ENCODE data around the gene SGF29. TPM values are rescaled to one million over a fixed set of nuclear protein-coding genes. Genes with fewer than 3 reads are reported as not detected.

The SGF29 gene
- total and polyA plus RNA-seq, 4 donors: 17.8 to 46.6 (median 24.4) TPM

GRCh38 chr16:28585674-28586073 lies 32.0 kb downstream of the SGF29 start:
- no peak for ATAC-seq (ENCODE audit: insufficient read depth, low FRiP score)
- Histone ChIP-seq H3K9me3 (ENCODE audit: control insufficient read depth in 4 of 4, insufficient read depth in 3 of 4, low read length in 3 of 4) (no peaks in the 10 kb centered on the region), H3K27me3 (ENCODE audit: control insufficient read depth in 3 of 3, insufficient read depth in 3 of 3, low read length in 2 of 3) (no peaks in the 10 kb centered on the region), H3K9ac (ENCODE audit: insufficient read depth in 1 of 2, low read length in 2 of 2) (no peak overlapping the region), H3K4me3 (no peak overlapping the region), H3K4me1 (ENCODE audit: control insufficient read depth in 5 of 5, insufficient read depth in 5 of 5, low read length in 5 of 5) (no peaks in the 10 kb centered on the region), H3K36me3 (ENCODE audit: control insufficient read depth in 4 of 4, insufficient read depth in 4 of 4, low read length in 4 of 4) (peaks cover 12 to 53% (median 24%) of the 10 kb centered on the region in 4 donors), H3K27ac (ENCODE audit: low read depth in 1 of 2, low read length in 1 of 2) (no peak overlapping the region)
- peak in 2 of 3 donors; percentile 39 to 46 for DNase-seq
- WGBS, 2 donors: 80 to 87% methylated on average over 11 of the region's 11 CpGs
- TF ChIP-seq, protein P1, sequence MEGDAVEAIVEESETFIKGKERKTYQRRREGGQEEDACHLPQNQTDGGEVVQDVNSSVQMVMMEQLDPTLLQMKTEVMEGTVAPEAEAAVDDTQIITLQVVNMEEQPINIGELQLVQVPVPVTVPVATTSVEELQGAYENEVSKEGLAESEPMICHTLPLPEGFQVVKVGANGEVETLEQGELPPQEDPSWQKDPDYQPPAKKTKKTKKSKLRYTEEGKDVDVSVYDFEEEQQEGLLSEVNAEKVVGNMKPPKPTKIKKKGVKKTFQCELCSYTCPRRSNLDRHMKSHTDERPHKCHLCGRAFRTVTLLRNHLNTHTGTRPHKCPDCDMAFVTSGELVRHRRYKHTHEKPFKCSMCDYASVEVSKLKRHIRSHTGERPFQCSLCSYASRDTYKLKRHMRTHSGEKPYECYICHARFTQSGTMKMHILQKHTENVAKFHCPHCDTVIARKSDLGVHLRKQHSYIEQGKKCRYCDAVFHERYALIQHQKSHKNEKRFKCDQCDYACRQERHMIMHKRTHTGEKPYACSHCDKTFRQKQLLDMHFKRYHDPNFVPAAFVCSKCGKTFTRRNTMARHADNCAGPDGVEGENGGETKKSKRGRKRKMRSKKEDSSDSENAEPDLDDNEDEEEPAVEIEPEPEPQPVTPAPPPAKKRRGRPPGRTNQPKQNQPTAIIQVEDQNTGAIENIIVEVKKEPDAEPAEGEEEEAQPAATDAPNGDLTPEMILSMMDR (IDR thresholded peaks at IDR 0.05; ENCODE audit: control extremely low read depth, extremely low read depth): no peak

DNA sequence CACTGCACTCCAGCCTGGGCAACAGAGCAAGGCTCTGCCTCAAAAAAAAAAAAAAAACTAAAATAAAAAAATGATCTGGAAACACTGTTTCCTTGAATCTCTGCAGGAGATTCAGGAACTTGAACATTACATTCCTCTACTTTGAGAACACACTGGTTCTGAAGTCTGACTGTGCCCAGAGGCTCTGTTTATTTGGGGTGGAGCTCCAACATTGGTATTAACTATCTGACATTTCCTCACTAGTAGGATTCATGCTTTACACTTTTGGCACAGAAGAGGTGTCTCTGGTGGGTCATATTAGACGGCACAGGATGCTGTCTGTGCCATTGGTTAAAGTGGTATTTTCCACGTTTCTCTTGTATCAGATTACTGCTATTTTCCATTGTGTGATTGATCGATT lies 32.7 kb downstream of the SGF29 start:
- DNase-seq: no peak
- 89 to 94% methylated on average over 3 of the region's 3 CpGs for WGBS, 2 donors

GRCh38 chr16:28587386-28587785 lies 33.7 kb downstream of the SGF29 start:
- Histone ChIP-seq H3K4me3 (no peak overlapping the region), H3K9me3 (ENCODE audit: control insufficient read depth in 4 of 4, insufficient read depth in 3 of 4, low read length in 3 of 4) (no peaks in the 10 kb centered on the region), H3K9ac (ENCODE audit: insufficient read depth in 1 of 2, low read length in 2 of 2) (no peak overlapping the region), H3K27me3 (ENCODE audit: control insufficient read depth in 3 of 3, insufficient read depth in 3 of 3, low read length in 2 of 3) (no peaks in the 10 kb centered on the region), H3K4me1 (ENCODE audit: control insufficient read depth in 5 of 5, insufficient read depth in 5 of 5, low read length in 5 of 5) (no peaks in the 10 kb centered on the region), H3K36me3 (ENCODE audit: control insufficient read depth in 4 of 4, insufficient read depth in 4 of 4, low read length in 4 of 4) (peaks cover 9 to 55% (median 21%) of the 10 kb centered on the region in 4 donors), H3K27ac (ENCODE audit: low read depth in 1 of 2, low read length in 1 of 2) (no peak overlapping the region)
- DNase-seq (no peak), ATAC-seq (ENCODE audit: insufficient read depth, low FRiP score) (no peak)
- TF ChIP-seq, protein P1 (IDR thresholded peaks at IDR 0.05; ENCODE audit: control extremely low read depth, extremely low read depth): no peak
- 81 to 84% methylated on average over 8 of the region's 8 CpGs for WGBS, 2 donors

More for the DNA sequence above, 32.7 kb downstream of the SGF29 start:
- H3K9ac ChIP-seq (ENCODE audit: insufficient read depth in 1 of 2, low read length in 2 of 2): no peak overlapping the region
- H3K4me1 ChIP-seq (ENCODE audit: control insufficient read depth in 5 of 5, insufficient read depth in 5 of 5, low read length in 5 of 5): no peaks in the 10 kb centered on the region
- TF ChIP-seq, protein P1 (IDR thresholded peaks at IDR 0.05; ENCODE audit: control extremely low read depth, extremely low read depth): no peak
- no peaks in the 10 kb centered on the region for H3K9me3 ChIP-seq (ENCODE audit: control insufficient read depth in 4 of 4, insufficient read depth in 3 of 4, low read length in 3 of 4)
- no peaks in the 10 kb centered on the region for H3K27me3 ChIP-seq (ENCODE audit: control insufficient read depth in 3 of 3, insufficient read depth in 3 of 3, low read length in 2 of 3)
- no peak overlapping the region for H3K4me3 ChIP-seq
- no peak for ATAC-seq (ENCODE audit: insufficient read depth, low FRiP score)
- no peak overlapping the region for H3K27ac ChIP-seq (ENCODE audit: low read depth in 1 of 2, low read length in 1 of 2)
- peaks cover 9 to 58% (median 25%) of the 10 kb centered on the region in 4 donors for H3K36me3 ChIP-seq (ENCODE audit: control insufficient read depth in 4 of 4, insufficient read depth in 4 of 4, low read length in 4 of 4)

DNA sequence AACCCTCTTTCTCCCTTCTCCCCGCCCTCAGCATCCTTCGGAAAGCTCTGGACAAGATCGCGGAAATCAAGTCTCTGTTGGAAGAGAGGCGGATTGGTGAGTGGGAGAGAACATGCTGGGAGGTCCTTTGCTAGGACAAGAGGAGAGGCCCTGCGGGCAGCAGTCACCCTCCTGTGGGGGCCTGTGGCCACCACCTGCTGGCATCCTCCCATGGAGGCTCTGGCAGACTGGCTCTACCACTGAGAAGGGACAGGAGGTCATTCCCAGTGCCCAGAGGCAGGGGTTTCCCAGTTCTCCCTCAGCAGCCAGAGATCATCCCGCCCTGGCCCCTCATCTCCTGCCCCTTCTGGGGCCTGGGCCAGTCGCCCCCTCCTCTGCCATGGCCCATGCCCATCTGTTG lies 35.3 kb downstream of the SGF29 start:
- H3K9ac ChIP-seq (ENCODE audit: insufficient read depth in 1 of 2, low read length in 2 of 2): no peak overlapping the region
- 95 to 96% methylated on average over 8 of the region's 8 CpGs for WGBS, 2 donors
- H3K4me3 ChIP-seq: no peak overlapping the region
- peaks cover 9 to 51% (median 19%) of the 10 kb centered on the region in 4 donors for H3K36me3 ChIP-seq (ENCODE audit: control insufficient read depth in 4 of 4, insufficient read depth in 4 of 4, low read length in 4 of 4)
- no peaks in the 10 kb centered on the region for H3K9me3 ChIP-seq (ENCODE audit: control insufficient read depth in 4 of 4, insufficient read depth in 3 of 4, low read length in 3 of 4)
- DNase-seq (no peak), ATAC-seq (ENCODE audit: insufficient read depth, low FRiP score) (no peak)
- H3K27ac ChIP-seq (ENCODE audit: low read depth in 1 of 2, low read length in 1 of 2): no peak overlapping the region
- TF ChIP-seq, protein P1 (IDR thresholded peaks at IDR 0.05; ENCODE audit: control extremely low read depth, extremely low read depth): no peak
- H3K4me1 ChIP-seq (ENCODE audit: control insufficient read depth in 5 of 5, insufficient read depth in 5 of 5, low read length in 5 of 5): no peaks in the 10 kb centered on the region
- H3K27me3 ChIP-seq (ENCODE audit: control insufficient read depth in 3 of 3, insufficient read depth in 3 of 3, low read length in 2 of 3): no peaks in the 10 kb centered on the region
